GM06990 (cell line): ENCODE data around the gene ACTL7A.

Experiments used
- DNase-seq: peaks from one replicate; pipeline ENCODE4 v3.0.0-alpha.2; 2011; ENCODE audit not compliant: insufficient read length; ENCODE audit errors: extremely low read depth
- H3K27me3 ChIP-seq: replicated peaks from 2 replicates; pipeline ENCODE4 v1.6.0; 2011; ENCODE audit warnings: low read length; ENCODE audit not compliant: control insufficient read depth, insufficient read depth
- H3K36me3 ChIP-seq: 2 replicates; pipeline ENCODE4 v1.5.1; 2011; ENCODE audit warnings: low read length; ENCODE audit not compliant: control insufficient read depth, insufficient read depth
- H3K4me3 ChIP-seq: replicated peaks from 2 replicates; pipeline ENCODE4 v1.5.1; 2011; ENCODE audit warnings: low read depth, mild to moderate bottlenecking, control low read depth, low read length
- TF ChIP-seq, protein P1 (sequence below): IDR thresholded peaks from 2 replicates; pipeline ENCODE4 v1.5.1; 2011; ENCODE audit warnings: low read length, control low read depth, mild to moderate bottlenecking, inconsistent platforms; ENCODE audit not compliant: insufficient read depth, poor library complexity, severe bottlenecking

Gene ACTL7A

DNA sequence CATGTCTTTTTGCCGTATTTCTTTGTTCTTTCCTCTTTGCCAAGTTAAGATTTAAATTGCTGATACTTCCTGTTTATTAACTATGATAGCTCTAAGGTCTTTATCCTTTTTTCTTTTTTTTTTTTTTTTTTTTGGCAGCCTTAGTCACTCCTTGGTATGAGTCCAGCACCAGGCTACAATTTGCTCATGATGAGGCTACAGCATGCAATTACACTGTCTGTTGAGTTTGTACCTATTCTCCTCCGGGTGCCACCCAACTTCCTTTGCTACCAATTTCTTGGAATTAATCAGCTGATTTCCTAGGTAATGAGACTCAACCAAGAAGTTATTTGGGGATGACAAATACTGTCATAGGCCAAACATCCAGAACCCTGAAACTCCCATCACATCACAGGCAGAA is 31.8 kb upstream of the ACTL7A start:
- no peak overlapping the region for H3K4me3 ChIP-seq
- H3K27me3 ChIP-seq, result no peaks in the 10 kb centered on the region
- TF ChIP-seq, protein P1, sequence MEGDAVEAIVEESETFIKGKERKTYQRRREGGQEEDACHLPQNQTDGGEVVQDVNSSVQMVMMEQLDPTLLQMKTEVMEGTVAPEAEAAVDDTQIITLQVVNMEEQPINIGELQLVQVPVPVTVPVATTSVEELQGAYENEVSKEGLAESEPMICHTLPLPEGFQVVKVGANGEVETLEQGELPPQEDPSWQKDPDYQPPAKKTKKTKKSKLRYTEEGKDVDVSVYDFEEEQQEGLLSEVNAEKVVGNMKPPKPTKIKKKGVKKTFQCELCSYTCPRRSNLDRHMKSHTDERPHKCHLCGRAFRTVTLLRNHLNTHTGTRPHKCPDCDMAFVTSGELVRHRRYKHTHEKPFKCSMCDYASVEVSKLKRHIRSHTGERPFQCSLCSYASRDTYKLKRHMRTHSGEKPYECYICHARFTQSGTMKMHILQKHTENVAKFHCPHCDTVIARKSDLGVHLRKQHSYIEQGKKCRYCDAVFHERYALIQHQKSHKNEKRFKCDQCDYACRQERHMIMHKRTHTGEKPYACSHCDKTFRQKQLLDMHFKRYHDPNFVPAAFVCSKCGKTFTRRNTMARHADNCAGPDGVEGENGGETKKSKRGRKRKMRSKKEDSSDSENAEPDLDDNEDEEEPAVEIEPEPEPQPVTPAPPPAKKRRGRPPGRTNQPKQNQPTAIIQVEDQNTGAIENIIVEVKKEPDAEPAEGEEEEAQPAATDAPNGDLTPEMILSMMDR, result no peak
- no peak for DNase-seq
- no peaks in the 10 kb centered on the region for H3K36me3 ChIP-seq

DNA sequence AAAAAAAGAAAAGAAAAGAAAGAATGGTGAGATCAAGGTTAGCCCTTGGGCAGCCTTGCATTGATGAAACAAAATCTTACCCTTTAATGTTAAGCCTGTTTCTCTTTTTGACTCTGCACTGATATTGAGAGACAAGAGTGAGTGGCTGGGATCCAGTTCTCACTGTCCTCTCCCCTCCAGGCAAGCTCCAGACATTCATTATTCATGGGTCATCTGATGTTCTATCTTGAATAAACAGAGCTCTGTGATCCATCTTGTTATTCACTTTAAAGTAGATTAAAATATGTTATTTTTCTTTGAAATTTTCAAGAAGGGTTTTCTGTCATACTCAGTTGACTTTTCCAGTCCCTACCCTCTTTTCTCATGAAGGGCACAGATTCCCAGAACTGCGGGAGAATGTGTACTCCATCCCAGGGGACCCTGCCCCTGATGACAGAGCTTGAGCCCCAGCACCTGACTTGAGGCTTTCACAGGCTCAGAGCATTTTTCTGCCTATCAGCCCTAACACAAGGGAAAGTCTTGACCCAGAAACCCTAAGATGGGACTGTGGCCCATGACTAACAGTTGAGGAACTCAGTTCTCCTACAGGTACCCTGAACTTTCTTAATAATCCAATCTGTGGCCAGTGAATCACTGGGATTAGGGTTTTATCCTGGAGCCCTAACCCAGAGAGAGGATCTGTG is 30.4 kb upstream of the ACTL7A start:
- Histone ChIP-seq H3K4me3 (no peak overlapping the region), H3K27me3 (no peaks in the 10 kb centered on the region), H3K36me3 (no peaks in the 10 kb centered on the region)
- no peak for DNase-seq
- TF ChIP-seq, protein P1, result no peak

GRCh38 chr9:108832179-108832500 is 29.9 kb upstream of the ACTL7A start:
- no peak overlapping the region for H3K4me3 ChIP-seq
- no peaks in the 10 kb centered on the region for H3K36me3 ChIP-seq
- TF ChIP-seq, protein P1, result no peak
- H3K27me3 ChIP-seq, result no peaks in the 10 kb centered on the region
- DNase-seq, result no peak

DNA sequence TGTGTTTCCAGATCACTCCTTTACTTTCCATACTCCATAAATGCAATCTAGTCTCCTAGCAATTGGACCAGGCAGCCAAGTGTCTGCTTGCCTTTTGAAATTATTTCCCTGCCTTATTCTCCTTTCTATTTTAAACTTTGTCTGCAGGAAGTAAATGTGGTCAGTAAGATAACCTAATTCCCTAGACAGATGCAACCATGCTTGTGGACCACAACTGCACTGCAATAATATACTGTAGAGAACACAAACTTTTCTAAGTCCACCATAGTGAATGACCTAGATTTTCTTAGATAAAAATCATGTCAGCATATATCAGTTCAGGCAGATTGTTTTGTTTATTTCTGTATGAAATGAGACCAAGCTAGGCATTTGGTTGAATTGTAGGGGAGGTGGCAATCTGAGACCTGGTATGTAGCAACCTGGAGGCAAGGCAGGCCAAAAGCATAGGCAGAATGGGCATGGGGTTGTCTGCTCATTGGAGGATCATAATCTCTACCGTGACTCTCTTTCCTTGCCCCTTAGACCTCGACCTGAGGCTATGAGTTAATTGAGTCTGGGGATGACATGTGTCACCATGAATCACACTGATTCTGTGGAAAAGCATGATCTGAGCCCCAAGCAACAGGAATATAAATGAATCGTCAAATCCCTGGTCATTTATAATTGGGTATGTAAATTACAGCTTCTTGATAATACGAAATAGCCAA is 27.0 kb upstream of the ACTL7A start:
- H3K27me3 ChIP-seq, result no peaks in the 10 kb centered on the region
- TF ChIP-seq, protein P1, result no peak
- H3K4me3 ChIP-seq, result no peak overlapping the region
- DNase-seq, result no peak
- no peaks in the 10 kb centered on the region for H3K36me3 ChIP-seq

DNA sequence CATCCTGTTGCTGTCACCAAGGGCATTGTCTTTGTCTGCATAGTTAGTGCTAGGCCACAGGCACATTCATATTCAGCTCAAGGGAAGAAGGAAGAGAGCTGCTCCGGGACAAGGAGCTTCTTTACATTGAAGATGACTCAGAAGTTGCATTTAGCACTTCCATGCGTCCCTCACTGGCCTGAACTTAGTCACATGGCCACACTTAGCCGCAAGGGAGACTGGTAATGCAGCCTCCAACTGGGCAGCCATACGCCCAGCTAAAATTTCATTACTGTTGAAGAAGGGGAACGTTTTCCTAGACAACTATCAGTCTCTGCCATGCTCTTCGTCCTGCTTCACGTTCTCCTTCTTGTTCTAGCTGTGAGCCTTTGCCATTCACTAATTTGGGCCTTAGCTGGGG is 26.2 kb upstream of the ACTL7A start:
- DNase-seq, result no peak
- no peaks in the 10 kb centered on the region for H3K36me3 ChIP-seq
- TF ChIP-seq, protein P1, result no peak
- H3K4me3 ChIP-seq, result no peak overlapping the region
- no peaks in the 10 kb centered on the region for H3K27me3 ChIP-seq

- no peaks in the 10 kb centered on the region for H3K36me3 ChIP-seq
- no peak overlapping the region for H3K4me3 ChIP-seq
- no peaks in the 10 kb centered on the region for H3K27me3 ChIP-seq
- no peak for DNase-seq
- TF ChIP-seq, protein P1, result no peak
These were observed 25.7 kb upstream of the ACTL7A start for GRCh38 chr9:108836319-108836718.
